PC-3 (cell line): ENCODE measurements around the gene SKA3.
"Not testable (repeated sequence)": the region's sequence is repeated elsewhere in the genome, so short reads cannot be mapped to it uniquely, and the experiment has no call there.

Source experiments
- CTCF ChIP-seq: fragments of 300-600 bp; sonication (generic); conservative IDR thresholded peaks from 2 replicates; pipeline ENCODE4 v1.5.1; 2017; ENCODE audit warnings: antibody characterized with exemption, low read depth, mild to moderate bottlenecking, low read length
- EZH2phosphoT487 ChIP-seq: fragments of 300-600 bp; sonication (generic); IDR thresholded peaks from 2 replicates; pipeline ENCODE4 v1.6.1; 2018; ENCODE audit warnings: mild to moderate bottlenecking, antibody characterized with exemption, low read length, borderline replicate concordance

GRCh38 chr13:21186410-21186809, 10.1 kb upstream of the SKA3 start:
- not testable (repeated sequence) for TF ChIP-seq CTCF, EZH2phosphoT487
